RWPE1 (cell line): ENCODE measurements around the gene PRSS33.

ENCODE experiments used
- CTCF ChIA-PET: fragments of 350-600 bp; sonication (Branson Sonifier 250); formaldehyde crosslinking; extraction: SDS; loops from one replicate; lab custom pipeline; 2021; lab: Yijun Ruan, JAX
- POLR2A ChIA-PET: fragments of 400-600 bp; formaldehyde crosslinking; extraction: SDS; loops from one replicate; lab custom pipeline; 2020; ENCODE audit warnings: antibody characterized with exemption; ENCODE audit not compliant: low non-redundant PET; lab: Yijun Ruan, JAX
- DNase-seq: peaks from one replicate; pipeline ENCODE4 v3.0.0; 2012; ENCODE audit warnings: low spot score
- H3K27ac ChIP-seq: fragments of 450-650 bp; 2 replicates; pipeline ENCODE4 v1.5.1; 2017
- CTCF ChIP-seq: fragments of 450-650 bp; conservative IDR thresholded peaks from 2 replicates; pipeline ENCODE4 v1.5.1; 2017; ENCODE audit warnings: low read depth, mild to moderate bottlenecking

Gene PRSS33

GRCh38 chr16:2775131-2775716, 12.1 kb downstream of the PRSS33 start:
- ChIA-PET POLR2A (no interaction called here), CTCF (no interaction called here)
- DNase-seq = no peak
- peak overlapping the region; percentile 93 for H3K27ac ChIP-seq
- no peak for TF ChIP-seq CTCF

DNA sequence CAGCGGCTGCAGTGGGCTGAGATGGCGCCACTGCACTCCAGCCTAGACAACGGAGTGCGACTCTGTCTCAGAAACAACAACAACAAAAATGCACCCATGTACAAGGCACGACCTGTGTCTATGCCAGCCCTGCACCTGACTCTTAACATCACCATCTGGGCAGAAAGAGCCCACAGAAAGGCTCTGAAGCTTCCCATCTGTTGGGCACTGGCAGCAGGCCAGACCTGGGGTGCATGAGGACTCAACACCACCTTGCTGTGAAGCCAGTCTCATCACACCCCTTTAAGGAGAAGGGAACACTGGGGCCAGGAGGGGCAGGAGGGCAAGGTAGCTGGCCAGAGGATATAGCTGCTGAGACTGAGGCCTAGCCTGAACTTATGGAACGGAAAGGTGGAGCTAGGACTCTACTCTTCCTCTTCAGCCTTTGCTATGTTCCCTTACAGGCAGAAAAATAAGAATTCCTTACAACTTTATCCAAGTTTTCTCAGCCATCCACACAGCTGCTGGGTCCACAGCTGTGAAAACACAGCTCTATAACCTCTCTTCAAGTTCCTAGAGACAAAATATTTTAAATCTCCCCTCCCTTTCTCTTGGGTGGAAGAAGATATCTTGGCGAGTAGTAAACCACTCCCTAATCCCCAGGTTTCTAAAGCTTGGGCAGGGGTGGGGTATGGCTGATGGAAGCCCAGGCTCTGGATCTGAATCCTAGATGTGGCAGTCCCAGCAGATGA, 13.0 kb downstream of the PRSS33 start:
- DNase-seq = no peak
- H3K27ac ChIP-seq = peak overlapping the region; percentile 93
- POLR2A ChIA-PET = no interaction called here
- CTCF ChIA-PET = interaction anchor here (0.6 kb wide), 3 partner anchors 152 to 257 kb away, joined by 3 to 4 read pairs (median 3); no protein-coding TSS in a partner anchor
- TF ChIP-seq CTCF = no peak

GRCh38 chr16:2773188-2773968, 14.0 kb downstream of the PRSS33 start:
- peak overlapping the region; percentile 93 for H3K27ac ChIP-seq
- ChIA-PET CTCF (interaction anchor here (0.6 kb wide), 2 partner anchors 66 to 222 kb away, joined by 3 to 4 read pairs; no protein-coding TSS in a partner anchor), POLR2A (no interaction called here)
- DNase-seq = no peak
- no peak for TF ChIP-seq CTCF

DNA sequence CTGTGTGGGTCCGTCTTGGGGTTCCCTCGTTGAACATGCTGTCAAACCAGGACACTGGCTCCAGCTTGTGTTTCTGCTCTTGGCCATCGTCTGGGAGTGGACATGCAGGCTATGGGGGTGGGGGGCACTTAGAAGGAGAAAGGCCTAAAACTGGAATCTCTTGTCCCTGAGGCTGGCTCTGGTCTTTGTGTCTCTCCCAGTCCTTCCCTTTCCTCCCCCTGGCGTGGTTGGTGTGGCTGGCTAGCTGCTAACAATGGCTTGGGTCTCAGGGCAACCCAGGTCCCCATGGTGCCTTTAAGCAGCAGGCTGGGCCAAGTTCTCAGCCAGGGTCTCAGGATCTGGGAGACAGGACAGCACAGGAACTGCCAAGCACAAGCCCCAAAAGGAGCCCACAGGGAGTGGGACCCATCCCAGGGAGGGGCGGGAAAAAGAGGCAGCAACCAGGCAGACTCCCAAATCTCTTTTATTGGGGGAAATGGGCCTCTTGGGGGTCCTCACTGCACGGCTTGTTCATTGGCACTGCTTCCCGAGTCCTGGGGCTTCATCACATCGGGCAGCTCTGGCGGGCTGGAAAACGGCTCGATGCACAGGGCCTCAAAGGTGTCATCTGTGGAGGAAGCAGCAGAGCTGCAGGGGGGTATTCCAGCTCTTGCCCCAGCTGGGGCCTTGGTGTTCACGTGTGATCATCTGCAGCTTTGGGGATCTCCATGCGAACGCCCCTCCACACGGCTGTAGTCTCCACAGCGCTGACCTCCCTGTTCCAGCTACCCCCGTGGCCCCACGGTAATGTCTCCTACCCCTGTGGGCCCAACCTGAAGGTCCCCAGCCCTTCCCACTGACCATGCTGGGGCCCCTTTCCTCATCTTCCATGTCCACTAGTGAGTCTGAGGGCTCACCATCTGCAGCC, 15.6 kb downstream of the PRSS33 start:
- ChIA-PET CTCF (interaction anchor here (0.7 to 1.2 kb wide), 2 partner anchors 109 to 190 kb away, joined by 3 to 4 read pairs; no protein-coding TSS in a partner anchor), POLR2A (no interaction called here)
- no peak for TF ChIP-seq CTCF
- DNase-seq = no peak
- H3K27ac ChIP-seq = peak overlapping the region; percentile 93

- H3K27ac ChIP-seq = peak overlapping the region; percentile 93
- ChIA-PET CTCF (interaction anchor here (0.6 to 2.2 kb wide), 3 partner anchors 52 to 396 kb away, joined by 3 to 9 read pairs (median 9); no protein-coding TSS in a partner anchor), POLR2A (no interaction called here)
- no peak for TF ChIP-seq CTCF
- DNase-seq = no peak
Observed at GRCh38 chr16:2770057-2770951, 17.1 kb downstream of the PRSS33 start.
